ENCODE data around the gene NLGN1.

GRCh38 chr3:174097686-174098085 is 700.1 kb downstream of the NLGN1 start:
- no peak for TF ChIP-seq POLR2AphosphoS5 (IDR thresholded peaks at IDR 0.05; ENCODE audit: low read depth, low read length)
- TF ChIP-seq TAF1 (IDR thresholded peaks at IDR 0.05; ENCODE audit: borderline replicate concordance, insufficient read depth, low read length) = no peak
- TF ChIP-seq REST (IDR thresholded peaks at IDR 0.05; ENCODE audit: insufficient read depth in 1 of 2, low read depth in 2 of 2, low read length in 2 of 2) = no peak
- no peak for TF ChIP-seq SIN3A (IDR thresholded peaks at IDR 0.05; ENCODE audit: borderline replicate concordance, insufficient read depth, low read length)
